Measurements from ENCODE around the gene TMEM154.

DNA sequence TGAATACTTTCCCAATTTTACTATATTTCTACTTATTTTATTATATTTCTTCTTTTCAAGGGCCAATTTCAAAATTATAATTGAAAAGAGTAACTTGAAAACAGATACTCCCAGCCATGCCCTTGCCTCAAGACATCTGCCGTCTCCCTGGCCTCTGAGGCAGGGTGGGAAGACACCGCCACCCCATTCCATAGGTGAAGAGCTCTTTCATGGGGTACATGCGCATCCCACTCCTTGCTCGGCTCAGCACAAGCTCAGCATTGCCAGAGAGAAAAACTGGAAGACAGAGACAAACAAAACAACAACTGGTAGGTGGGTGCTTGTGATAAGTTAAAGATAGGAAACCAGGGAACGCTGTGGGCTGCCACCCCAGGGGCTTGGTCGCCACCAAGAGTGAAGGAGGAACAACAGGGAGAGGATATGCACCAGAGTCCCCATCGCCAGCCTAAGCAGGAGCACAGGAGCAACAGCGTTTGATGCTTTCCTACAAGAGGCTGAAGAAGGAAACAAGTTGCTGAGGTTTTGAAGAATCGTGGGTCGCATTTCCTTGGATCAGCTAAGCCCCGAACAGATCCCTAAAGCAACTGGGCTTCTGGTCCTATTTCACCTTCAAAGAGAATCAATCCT, 11.3 kb downstream of the TMEM154 start:
- TF ChIP-seq POLR2A (IDR thresholded peaks at IDR 0.05): no peak
- TF ChIP-seq, protein P1, sequence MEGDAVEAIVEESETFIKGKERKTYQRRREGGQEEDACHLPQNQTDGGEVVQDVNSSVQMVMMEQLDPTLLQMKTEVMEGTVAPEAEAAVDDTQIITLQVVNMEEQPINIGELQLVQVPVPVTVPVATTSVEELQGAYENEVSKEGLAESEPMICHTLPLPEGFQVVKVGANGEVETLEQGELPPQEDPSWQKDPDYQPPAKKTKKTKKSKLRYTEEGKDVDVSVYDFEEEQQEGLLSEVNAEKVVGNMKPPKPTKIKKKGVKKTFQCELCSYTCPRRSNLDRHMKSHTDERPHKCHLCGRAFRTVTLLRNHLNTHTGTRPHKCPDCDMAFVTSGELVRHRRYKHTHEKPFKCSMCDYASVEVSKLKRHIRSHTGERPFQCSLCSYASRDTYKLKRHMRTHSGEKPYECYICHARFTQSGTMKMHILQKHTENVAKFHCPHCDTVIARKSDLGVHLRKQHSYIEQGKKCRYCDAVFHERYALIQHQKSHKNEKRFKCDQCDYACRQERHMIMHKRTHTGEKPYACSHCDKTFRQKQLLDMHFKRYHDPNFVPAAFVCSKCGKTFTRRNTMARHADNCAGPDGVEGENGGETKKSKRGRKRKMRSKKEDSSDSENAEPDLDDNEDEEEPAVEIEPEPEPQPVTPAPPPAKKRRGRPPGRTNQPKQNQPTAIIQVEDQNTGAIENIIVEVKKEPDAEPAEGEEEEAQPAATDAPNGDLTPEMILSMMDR (IDR thresholded peaks at IDR 0.05): no peak
